HG03558 (cell line): Measurements from ENCODE around the gene ZNF85.
"Not testable (repeated sequence)": the region's sequence is repeated elsewhere in the genome, so short reads cannot be mapped to it uniquely, and the experiment has no call there.

Experiments
- ATAC-seq: cut with Tn5 transposase; IDR thresholded peaks from one replicate; pipeline ENCODE4 v1.9.1; 2021; ENCODE audit warnings: moderate number of reproducible peaks; ENCODE audit not compliant: unreplicated experiment; ENCODE audit errors: extremely low read depth

ZNF85 gene

DNA sequence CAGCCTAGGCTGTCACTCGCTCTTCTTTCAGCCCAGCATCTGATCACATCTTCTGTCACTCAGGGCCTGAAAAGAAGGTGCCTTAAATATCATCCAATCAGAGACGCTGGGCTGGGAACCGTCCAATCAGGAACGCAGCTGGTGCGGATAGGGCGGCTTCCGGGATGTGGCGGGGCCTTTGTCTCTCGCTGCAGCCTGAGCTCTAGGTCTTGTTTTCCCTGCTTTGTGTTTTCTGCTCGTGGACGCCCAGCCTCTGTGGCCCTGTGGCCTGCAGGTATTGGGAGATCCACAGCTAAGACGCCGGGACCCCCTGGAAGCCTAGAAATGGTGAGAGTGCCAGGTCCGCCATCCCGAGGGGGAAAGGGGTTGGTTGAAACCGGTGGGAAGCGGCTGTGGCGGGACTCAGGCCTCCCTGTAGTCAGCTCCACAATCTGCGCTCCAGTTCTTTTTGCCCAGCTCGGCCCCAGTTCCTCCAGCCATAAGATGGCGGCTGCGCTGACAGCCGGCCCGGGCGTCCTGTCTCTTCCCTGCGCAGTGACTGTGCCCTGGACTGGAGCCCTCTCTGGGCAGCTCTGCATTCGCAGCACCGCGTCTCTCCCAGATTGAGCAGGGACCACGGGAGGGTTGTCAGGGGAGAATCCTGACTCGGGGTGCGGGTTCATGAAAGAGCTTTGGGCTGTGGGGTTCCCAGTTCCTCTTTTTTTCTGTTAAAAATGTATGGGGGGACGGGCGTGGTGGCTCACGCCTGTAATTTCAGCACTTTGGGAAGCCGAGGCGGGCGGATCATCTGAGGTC is at the start of gene ZNF85:
Gene ZNF85 (plus strand): TSS at position 175 of the 795 bp plus-strand sequence. CDS start 150 bp downstream, at position 325.
- peak; percentile 96 for ATAC-seq

DNA sequence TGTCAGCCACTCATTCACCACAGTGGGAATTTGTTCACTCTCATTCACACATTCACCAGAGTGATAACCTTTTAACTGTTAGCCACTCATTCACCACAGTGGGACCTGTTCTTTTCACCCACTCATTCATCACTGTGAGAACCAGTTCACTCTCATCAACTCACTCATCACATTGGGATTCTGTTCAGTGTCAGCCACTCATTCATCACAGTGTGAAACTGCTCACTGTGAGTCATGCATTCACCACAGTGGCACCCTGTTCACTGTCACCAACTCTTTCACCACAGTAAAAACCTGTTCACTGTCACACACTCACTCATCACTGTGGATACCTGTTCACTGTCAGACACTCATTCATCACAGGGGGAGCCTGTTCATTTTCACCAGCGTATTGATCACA is 43.5 kb upstream of the ZNF85 start:
- no peak for ATAC-seq

DNA sequence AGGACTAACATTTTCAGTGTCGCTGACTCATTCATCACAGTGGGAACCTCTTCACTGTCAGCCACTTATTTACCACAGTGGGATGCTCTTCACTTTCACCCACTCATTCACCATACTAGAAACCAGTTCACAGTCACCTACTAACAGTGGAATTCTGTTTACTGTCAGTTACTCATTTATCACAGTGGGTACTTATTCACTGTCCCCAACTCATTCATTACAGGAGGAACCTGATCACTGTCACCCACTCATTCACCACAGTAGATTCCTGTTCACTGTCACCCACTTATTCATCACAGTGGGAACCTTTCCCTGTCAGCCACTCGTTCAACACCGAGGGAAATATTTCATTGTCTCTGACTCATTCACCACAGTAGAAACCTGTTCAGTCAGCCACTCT is 10.1 kb upstream of the ZNF85 start:
- no peak for ATAC-seq

DNA sequence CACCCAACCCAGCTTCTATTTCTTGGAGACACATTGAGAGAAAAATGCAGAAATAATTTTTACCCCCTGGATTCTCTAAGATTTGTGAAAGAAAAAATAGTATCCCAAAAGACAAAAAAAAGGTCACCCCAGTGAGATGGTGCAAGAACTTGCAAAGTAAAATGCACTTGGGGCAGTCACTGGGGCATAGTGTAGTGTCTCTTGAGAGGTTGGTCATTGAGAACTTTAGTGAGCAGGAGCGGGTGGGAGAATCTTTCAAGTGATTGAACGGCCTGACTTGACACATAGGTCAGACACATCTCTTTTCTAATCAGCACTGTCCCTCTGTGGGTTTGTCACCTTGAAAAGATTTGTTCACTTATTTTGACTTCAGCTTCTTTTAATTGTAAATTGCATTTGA is 2.4 kb downstream of the ZNF85 start:
- no peak for ATAC-seq

DNA sequence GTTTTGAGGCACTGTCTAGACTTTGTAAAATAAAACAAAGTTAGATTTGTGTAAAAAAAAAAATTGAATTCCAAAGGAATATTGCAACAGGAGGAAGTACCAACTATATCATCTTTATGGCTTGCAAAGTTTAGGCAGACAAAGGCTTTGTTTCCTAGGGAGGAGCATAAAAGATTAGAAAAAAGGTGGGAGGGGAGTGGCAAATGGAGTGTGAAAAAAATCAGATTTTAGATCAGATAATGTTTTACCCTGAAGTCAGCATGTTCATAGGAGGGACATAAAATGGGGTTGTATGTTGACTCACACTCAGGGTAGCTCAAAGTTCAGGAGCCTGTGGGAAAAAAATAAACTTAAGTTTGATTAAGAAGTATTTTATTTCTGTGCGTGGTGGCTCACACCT is 3.7 kb downstream of the ZNF85 start:
- no peak for ATAC-seq

DNA sequence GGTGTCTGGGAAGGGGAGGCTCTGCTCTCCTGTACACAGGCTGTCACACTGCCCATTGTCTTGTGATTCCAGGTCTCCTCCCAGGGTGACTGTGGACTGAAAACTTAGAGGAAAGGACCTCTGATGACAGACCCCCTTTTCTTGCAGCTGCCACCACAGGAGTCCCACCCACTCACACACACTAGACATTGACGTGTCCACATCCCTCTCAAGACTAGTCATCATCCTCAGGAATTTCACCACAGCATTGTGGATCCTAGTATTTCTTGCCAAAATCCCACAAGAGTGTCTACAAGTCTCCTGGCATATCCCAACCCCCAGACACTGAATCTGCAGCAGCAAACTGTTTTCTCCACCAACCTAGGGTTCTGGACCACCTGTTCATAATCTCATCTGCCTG is 5.3 kb downstream of the ZNF85 start:
- ATAC-seq = no peak

DNA sequence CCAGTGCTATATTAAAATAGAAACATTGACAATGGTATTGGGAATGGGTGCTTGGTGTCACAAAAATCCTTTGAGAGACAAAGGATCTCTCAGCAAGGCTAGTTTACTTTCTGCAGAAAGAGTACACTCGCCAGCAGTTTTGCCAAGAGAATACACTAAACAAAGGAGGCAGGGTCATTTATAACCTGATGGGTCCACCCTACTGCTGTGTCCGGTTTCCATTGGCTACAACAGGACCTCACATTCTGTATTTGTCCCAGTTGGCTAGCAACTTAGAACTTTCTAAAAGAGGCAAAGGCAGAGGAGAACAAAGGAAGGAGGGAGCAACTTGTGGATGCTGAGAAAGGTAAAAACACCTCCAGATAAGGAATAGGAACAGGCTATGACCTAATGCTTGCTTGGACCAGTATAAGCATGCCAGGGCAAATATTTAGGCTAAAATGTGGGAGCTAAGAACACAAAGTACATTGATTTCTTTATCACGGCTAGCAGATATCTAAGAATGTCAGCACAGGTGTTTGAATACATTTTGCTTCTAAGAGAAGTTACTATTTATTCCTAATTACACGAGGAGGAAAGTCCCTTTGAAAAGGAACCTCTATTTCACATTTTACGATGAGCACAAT is 13.4 kb downstream of the ZNF85 start:
- not testable (repeated sequence) for ATAC-seq

DNA sequence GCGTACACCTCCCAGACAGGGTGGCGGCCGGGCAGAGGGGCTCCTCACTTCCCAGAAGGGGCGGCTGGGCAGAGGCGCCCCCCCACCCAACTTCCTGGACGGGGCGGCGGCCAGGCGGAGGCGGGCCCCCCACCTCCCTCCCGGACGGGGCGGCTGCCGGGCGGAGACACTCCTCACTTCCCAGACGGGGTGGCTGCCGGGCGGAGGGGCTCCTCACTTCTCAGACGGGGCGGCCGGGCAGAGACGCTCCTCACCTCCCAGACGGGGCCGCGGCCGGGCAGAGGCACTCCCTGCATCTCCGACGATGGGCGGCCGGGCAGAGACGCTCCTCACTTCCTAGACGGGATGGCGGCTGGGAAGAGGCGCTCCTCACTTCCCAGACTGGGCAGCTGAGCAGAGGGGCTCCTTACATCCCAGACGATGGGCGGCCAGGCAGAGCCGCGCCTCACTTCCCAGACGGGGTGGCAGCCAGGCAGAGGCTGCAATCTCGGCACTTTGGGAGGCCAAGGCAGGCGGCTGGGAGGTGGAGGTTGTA is 29.6 kb downstream of the ZNF85 start:
- not testable (repeated sequence) for ATAC-seq

DNA sequence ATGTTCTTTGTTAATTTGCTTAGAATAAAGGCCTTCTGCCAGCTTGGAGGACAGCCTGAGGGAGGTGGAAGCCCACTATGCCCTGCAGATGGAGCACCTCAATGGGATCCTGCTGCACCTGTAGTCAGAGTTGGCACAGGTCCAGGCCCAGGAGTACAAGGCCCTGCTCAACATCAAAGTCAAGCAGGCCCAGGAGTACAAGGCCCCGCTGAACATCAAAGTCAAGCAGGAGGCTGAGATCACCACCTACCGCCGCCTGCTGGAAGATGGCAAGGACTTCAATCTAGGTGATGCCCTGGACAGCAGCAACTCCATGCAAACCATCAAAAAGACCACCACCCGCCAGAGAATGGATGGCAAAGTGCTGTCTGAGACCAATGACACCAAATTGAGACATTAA is 41.7 kb downstream of the ZNF85 start:
- ATAC-seq = no peak

DNA sequence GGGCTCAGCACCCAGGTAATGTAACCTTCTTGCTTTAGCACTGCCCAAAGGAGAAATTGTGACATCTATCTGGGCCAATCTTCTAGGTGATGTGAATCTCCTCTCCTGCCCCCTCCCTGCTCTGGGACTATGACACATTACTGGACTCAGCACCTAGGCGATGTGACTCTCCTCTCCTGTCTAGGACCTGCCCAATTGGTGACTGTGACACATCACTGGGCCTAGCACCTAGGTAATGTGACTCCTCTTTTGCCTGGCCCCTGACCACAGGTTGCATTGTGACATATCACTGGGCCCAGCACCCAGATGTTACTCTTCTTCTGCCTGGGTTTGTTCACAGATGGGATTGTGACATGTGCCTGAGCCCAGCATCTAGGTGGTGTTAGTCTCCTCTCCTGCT is 45.0 kb downstream of the ZNF85 start:
- no peak for ATAC-seq

DNA sequence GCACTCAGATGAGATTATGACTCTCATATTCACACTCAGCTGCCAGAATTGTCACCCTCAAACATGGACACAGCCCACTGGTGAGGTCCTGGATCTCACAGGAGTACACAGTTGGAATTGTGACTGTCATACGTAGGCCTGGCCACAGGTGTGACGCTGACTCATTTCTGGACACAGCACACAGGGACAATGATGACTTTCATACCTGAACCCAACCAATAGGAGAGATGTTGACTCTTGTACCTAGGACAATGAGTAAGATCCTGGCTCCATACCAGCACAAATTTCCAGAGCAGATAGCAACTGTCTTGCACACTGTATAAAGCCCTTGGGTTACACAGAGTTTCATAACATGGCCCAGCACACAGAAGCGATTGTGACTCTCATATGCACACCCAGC is 46.4 kb downstream of the ZNF85 start:
- ATAC-seq = no peak

DNA sequence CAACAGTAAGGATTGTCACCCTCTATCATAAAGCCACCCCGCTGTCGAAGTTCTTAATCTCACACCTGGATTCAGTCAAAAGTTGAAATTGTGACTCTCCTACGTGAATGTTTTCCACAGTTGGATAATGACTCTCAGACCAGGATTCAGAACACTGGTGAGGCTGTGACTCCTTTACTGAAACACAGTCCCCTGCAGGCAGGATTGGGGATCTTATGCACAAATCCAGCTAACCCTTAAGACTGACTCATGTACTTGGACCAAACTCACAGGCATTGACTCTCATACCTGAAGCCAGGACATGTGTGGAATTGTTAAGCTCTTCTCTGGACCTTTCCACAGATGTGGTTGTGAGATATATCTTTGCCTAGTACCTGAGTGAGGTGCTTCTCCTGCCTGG is 46.8 kb downstream of the ZNF85 start:
- no peak for ATAC-seq

DNA sequence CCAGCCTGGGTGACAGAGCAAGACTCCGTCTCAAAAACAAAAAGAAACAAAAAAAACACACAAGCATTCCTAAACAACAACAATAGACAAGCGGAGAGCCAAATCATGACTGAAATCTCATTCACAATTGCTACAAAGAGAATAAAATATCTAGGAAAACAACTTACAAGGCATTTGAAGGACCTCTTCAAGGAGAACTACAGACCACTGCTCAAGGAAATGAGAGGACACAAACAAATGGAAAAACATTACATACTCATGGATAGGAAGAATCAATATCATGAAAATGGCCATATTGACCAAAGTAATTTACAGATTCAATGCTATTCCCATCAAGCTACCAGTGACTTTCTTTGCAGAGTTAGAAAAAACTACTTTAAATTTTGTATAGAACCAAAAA is 69.7 kb downstream of the ZNF85 start:
- not testable (repeated sequence) for ATAC-seq

DNA sequence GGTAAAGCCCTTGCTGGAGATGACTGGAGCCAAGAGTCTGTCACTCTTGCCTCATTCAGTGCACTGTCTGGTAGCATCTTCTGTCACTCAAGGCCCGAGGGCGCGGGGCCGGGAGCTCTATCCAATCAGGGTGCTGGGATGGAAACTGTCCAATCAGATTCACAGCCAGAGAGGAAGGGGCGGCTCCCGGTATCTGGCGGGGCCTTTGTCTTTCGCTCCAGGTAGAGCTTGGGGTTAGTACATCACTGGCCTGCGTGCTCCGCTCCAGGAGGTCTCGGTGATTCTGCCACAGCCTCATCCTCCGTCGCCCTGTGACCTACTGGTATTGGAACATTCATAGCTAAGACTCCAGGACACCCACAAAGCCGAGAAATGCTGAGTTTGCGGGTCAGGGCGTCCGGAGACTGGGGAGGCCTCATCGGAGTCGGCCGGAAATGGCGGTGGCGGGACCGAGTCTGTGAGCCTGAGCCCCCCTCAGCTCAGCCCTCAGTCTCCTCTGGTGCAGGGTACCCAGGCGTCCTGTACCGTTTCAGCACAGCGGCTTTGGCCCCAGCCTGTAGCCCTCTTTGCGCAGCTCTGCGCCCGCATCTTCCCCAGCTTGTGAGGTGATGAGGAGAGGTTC is 76.8 kb downstream of the ZNF85 start:
- peak; percentile 98 for ATAC-seq
